OCI-LY1 (cell line): ENCODE measurements around the gene SEMA4A.

Experiments used
- EZH2 ChIP-seq: fragments of 200-600 bp; sonication (generic), shearing (Covaris generic); IDR thresholded peaks from 2 replicates; pipeline ENCODE4 v1.8.0; 2017; ENCODE audit warnings: borderline replicate concordance, mixed run types, mild to moderate bottlenecking, antibody characterized with exemption, low read length, moderate library complexity, mixed read lengths
- TF ChIP-seq, protein P1 (sequence below): fragments of 200-600 bp; sonication (generic), shearing (Covaris generic); IDR thresholded peaks from 2 replicates; pipeline ENCODE4 v1.5.1; 2017; ENCODE audit warnings: mild to moderate bottlenecking, antibody characterized with exemption, low read length, moderate library complexity, mixed read lengths

DNA sequence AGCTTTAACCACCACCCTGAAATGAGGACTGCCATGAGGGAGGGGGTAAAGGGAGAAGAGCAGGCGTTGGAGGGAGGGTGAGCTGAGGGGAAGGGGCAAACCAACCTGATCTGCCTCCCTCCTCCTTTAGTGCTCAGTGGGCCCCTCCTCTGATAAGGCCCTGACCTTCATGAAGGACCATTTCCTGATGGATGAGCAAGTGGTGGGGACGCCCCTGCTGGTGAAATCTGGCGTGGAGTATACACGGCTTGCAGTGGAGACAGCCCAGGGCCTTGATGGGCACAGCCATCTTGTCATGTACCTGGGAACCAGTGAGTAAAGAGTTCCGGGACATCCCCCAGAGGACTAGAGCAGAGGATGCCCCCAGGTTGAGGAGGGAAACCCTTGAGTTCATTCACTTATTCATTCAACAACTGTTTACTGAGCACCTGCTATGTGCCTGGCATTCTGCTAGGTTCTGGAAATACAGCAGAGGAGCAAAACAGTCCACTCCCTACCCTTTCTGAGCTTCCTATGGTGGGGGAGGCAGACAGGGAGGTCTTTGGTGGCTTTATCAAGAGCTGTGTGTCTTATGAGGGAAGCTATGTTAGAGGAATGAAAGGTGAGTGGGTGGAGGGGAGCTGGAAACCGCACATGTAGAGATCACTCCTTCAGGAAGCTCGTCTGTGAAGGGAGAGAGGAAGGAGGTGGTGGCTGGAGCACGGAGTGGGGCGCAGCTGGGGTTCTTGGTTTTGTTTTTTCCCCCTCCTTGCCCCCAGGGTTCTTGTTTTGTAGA, 19.5 kb downstream of the SEMA4A start:
- TF ChIP-seq EZH2, result no peak
- TF ChIP-seq, protein P1, sequence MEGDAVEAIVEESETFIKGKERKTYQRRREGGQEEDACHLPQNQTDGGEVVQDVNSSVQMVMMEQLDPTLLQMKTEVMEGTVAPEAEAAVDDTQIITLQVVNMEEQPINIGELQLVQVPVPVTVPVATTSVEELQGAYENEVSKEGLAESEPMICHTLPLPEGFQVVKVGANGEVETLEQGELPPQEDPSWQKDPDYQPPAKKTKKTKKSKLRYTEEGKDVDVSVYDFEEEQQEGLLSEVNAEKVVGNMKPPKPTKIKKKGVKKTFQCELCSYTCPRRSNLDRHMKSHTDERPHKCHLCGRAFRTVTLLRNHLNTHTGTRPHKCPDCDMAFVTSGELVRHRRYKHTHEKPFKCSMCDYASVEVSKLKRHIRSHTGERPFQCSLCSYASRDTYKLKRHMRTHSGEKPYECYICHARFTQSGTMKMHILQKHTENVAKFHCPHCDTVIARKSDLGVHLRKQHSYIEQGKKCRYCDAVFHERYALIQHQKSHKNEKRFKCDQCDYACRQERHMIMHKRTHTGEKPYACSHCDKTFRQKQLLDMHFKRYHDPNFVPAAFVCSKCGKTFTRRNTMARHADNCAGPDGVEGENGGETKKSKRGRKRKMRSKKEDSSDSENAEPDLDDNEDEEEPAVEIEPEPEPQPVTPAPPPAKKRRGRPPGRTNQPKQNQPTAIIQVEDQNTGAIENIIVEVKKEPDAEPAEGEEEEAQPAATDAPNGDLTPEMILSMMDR, result peak; percentile 10; the same call in 1 of the 2 replicates
